SK-N-SH (cell line): Measurements from ENCODE around the gene NRARP.

ENCODE experiments used
- EZH2phosphoT487 ChIP-seq: fragments of 200-600 bp; sonication (generic); IDR thresholded peaks from 2 replicates; pipeline ENCODE4 v1.6.1; 2017; ENCODE audit warnings: low read depth, mixed run types, mild to moderate bottlenecking, antibody characterized with exemption, moderate library complexity, borderline replicate concordance
- GABPA ChIP-seq: IDR thresholded peaks from 2 replicates; pipeline ENCODE4 v1.4.0; 2012; ENCODE audit warnings: low read depth, mild to moderate bottlenecking
- RAD21 ChIP-seq: IDR thresholded peaks from 2 replicates; pipeline ENCODE4 v1.6.1; 2012; ENCODE audit warnings: mild to moderate bottlenecking, low read length
- TAF1 ChIP-seq: IDR thresholded peaks from 2 replicates; pipeline ENCODE4 v1.6.1; 2012; ENCODE audit warnings: low read depth, mild to moderate bottlenecking, low read length, moderate library complexity, borderline replicate concordance
- TF ChIP-seq, protein P1 (sequence below): fragments of 200-600 bp; sonication (generic); IDR thresholded peaks from 2 replicates; pipeline ENCODE4 v1.6.1; 2017; ENCODE audit warnings: antibody characterized with exemption, mild to moderate bottlenecking, moderate library complexity
- TF ChIP-seq, protein P2 (sequence below): IDR thresholded peaks from 2 replicates; pipeline ENCODE4 v1.4.0; 2012; ENCODE audit warnings: low read depth, borderline replicate concordance

DNA sequence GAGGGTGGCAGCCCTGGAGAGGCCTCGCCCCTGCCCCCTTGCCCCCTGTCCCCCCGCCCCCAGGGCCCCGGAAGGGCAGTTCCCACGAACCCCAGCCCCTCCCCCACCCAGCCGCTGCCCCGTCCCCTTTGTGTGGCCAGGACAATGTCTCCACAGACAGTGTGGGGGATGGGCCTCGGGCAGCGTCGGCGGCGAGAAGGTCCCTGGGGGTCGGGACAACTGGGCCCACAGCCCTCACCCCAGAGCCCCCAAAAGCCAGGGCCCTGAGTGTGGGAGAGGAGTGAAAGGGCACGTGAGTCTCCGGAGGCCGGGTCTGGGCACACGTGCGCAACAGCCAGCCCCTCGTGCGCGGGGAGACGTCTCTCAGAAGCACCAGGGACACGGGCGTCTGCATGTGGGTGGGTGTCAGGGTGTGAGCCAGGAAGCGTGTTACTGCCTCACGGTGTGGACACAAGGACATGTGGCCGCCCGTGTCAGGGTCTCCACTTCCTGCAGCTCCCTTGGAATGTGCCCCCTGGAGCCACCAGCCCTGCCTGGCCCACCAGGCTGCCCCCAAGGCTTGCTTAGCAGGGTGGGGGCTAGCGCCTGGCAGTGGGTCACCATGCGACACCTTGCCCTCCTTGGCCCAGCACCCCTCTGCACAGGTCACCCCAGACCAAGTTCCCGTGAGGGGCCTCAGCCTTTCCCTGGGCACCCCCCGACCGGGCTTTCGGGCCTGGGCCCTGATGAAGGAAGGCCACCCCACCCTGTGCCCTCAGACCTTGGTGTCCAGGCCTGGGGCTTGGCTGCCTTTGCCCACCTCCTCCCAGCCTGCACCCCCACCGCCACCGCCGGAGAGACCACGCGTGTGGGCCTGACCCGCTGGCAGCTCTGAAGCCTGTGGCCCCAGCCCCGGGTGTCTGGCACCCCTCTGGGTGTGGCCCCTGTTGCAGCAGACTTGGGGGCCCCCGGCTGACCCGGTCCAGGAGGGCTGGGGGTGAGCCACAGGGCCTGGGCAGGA lies 12.8 kb upstream of the NRARP start:
- TF ChIP-seq TAF1 (no peak), RAD21 (no peak), EZH2phosphoT487 (no peak), GABPA (no peak)
- TF ChIP-seq, protein P1, sequence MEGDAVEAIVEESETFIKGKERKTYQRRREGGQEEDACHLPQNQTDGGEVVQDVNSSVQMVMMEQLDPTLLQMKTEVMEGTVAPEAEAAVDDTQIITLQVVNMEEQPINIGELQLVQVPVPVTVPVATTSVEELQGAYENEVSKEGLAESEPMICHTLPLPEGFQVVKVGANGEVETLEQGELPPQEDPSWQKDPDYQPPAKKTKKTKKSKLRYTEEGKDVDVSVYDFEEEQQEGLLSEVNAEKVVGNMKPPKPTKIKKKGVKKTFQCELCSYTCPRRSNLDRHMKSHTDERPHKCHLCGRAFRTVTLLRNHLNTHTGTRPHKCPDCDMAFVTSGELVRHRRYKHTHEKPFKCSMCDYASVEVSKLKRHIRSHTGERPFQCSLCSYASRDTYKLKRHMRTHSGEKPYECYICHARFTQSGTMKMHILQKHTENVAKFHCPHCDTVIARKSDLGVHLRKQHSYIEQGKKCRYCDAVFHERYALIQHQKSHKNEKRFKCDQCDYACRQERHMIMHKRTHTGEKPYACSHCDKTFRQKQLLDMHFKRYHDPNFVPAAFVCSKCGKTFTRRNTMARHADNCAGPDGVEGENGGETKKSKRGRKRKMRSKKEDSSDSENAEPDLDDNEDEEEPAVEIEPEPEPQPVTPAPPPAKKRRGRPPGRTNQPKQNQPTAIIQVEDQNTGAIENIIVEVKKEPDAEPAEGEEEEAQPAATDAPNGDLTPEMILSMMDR, result no peak
- TF ChIP-seq, protein P2, sequence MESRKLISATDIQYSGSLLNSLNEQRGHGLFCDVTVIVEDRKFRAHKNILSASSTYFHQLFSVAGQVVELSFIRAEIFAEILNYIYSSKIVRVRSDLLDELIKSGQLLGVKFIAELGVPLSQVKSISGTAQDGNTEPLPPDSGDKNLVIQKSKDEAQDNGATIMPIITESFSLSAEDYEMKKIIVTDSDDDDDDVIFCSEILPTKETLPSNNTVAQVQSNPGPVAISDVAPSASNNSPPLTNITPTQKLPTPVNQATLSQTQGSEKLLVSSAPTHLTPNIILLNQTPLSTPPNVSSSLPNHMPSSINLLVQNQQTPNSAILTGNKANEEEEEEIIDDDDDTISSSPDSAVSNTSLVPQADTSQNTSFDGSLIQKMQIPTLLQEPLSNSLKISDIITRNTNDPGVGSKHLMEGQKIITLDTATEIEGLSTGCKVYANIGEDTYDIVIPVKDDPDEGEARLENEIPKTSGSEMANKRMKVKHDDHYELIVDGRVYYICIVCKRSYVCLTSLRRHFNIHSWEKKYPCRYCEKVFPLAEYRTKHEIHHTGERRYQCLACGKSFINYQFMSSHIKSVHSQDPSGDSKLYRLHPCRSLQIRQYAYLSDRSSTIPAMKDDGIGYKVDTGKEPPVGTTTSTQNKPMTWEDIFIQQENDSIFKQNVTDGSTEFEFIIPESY, result no peak
